HepG2 (cell line): ENCODE measurements around the gene ARHGAP45. TPM values are rescaled to one million over a fixed set of nuclear protein-coding genes. Genes with fewer than 3 reads are reported as not detected.

Experiments used
- AGO2 ChIP-seq: fragments of 200-400 bp; formaldehyde crosslinking; optimal IDR thresholded peaks from 2 replicates; pipeline ENCODE3; 2017; ENCODE audit warnings: mild to moderate bottlenecking, low read depth, low read length, moderate library complexity
- EED ChIP-seq: sonication (generic); formaldehyde crosslinking; IDR thresholded peaks from 2 replicates; pipeline ENCODE4 v1.5.0; 2020; ENCODE audit warnings: mild to moderate bottlenecking, missing genetic modification reagents
- ETV6 ChIP-seq: sonication (generic); formaldehyde crosslinking; conservative IDR thresholded peaks from 2 replicates; pipeline ENCODE4 v1.4.0; 2020; ENCODE audit warnings: missing genetic modification reagents
- IKZF1 ChIP-seq: fragments of 450-650 bp; IDR thresholded peaks from 2 replicates; pipeline ENCODE4 v1.7.1; 2016
- NCOA2 ChIP-seq: sonication (generic); formaldehyde crosslinking; IDR thresholded peaks from 2 replicates; pipeline ENCODE4 v1.8.0; 2022; ENCODE audit warnings: inconsistent platforms
- PHF5A ChIP-seq: IDR thresholded peaks from one replicate; pipeline ENCODE4 v1.6.1; 2018; ENCODE audit warnings: low read depth, missing genetic modification reagents; ENCODE audit not compliant: unreplicated experiment
- SCMH1 ChIP-seq: sonication (generic); formaldehyde crosslinking; IDR thresholded peaks from 2 replicates; pipeline ENCODE4 v1.9.0; 2021; ENCODE audit warnings: missing genetic modification reagents, mild to moderate bottlenecking, borderline replicate concordance
- SOX5 ChIP-seq: IDR thresholded peaks from 2 replicates; pipeline ENCODE4 v1.6.1; 2016; ENCODE audit warnings: borderline replicate concordance
- SSRP1 ChIP-seq: IDR thresholded peaks from 2 replicates; pipeline ENCODE4 v1.6.1; 2016; ENCODE audit warnings: control low read depth
- SYNCRIP ChIP-seq: fragments of 200-400 bp; formaldehyde crosslinking; IDR thresholded peaks from 2 replicates; pipeline ENCODE4 v1.6.1; 2018; ENCODE audit warnings: mild to moderate bottlenecking, low read depth, low read length; ENCODE audit not compliant: insufficient read depth
- TBX2 ChIP-seq: sonication (generic); formaldehyde crosslinking; IDR thresholded peaks from 2 replicates; pipeline ENCODE4 v1.5.0; 2020; ENCODE audit warnings: missing genetic modification reagents, mild to moderate bottlenecking, borderline replicate concordance
- YEATS4 ChIP-seq: sonication (generic); formaldehyde crosslinking; IDR thresholded peaks from 2 replicates; pipeline ENCODE4 v1.4.0; 2020; ENCODE audit warnings: missing genetic modification reagents, borderline replicate concordance
- ZBTB1 ChIP-seq: sonication (generic); formaldehyde crosslinking; IDR thresholded peaks from 2 replicates; pipeline ENCODE4 v1.4.0; 2020; ENCODE audit warnings: missing genetic modification reagents, borderline replicate concordance
- ZNF24 ChIP-seq: fragments of 450-650 bp; IDR thresholded peaks from 2 replicates; pipeline ENCODE4 v1.6.1; 2017; ENCODE audit warnings: antibody characterized with exemption, mild to moderate bottlenecking
- ZNF292 ChIP-seq: sonication (generic); formaldehyde crosslinking; IDR thresholded peaks from 2 replicates; pipeline ENCODE4 v1.8.1; 2022; ENCODE audit warnings: mild to moderate bottlenecking, low read depth, missing genetic modification reagents, borderline replicate concordance
- ZNF790 ChIP-seq: sonication (generic); formaldehyde crosslinking; IDR thresholded peaks from 2 replicates; pipeline ENCODE4 v1.8.0; 2022; ENCODE audit warnings: missing genetic modification reagents, mild to moderate bottlenecking, borderline replicate concordance
- ZNF850 ChIP-seq: sonication (generic); formaldehyde crosslinking; conservative IDR thresholded peaks from 2 replicates; pipeline ENCODE4 v1.9.0; 2021; ENCODE audit warnings: mild to moderate bottlenecking, missing genetic modification reagents
- ZSCAN31 ChIP-seq: sonication (generic); formaldehyde crosslinking; IDR thresholded peaks from 2 replicates; pipeline ENCODE4 v1.5.0; 2020; ENCODE audit warnings: low read depth, mild to moderate bottlenecking, missing genetic modification reagents
- polyA plus RNA-seq, 8 experiments: library from polyadenylated mRNA; depleted of rRNA in 3 of 8; stranded (reverse) in 7 of 8; unstranded in 1 of 8; fragments of >200 nt; fragmentation: Illumina TruSeq in 4 of 8; extraction: Trizol in 4 of 8; gene quantifications; 2 replicates each; pipeline versions ENCODE4 v1.2.1 to v1.2.3, GENCODE V29; 2011 to 2016; ENCODE audit warnings: low read depth in 4 of 8, missing spikeins in 1 of 8, mixed read lengths in 1 of 8; ENCODE audit not compliant: insufficient read depth in 1 of 8
- total RNA-seq, 5 experiments: library from RNA; depleted of rRNA; stranded (reverse); fragments of >200 nt; fragmentation: Illumina TruSeq; extraction: Trizol; gene quantifications; 2 replicates each; pipeline ENCODE4 v1.2.3, GENCODE V29; 2016; ENCODE audit warnings: low read depth in 1 of 5
- TF ChIP-seq, protein P1 (sequence below): sonication (generic); formaldehyde crosslinking; IDR thresholded peaks from 2 replicates; pipeline ENCODE4 v1.8.1; 2023; ENCODE audit warnings: mild to moderate bottlenecking, inconsistent platforms, moderate library complexity, missing genetic modification reagents, borderline replicate concordance
- TF ChIP-seq, protein P2 (sequence below): IDR thresholded peaks from 2 replicates; pipeline ENCODE4 v1.6.1; 2016; ENCODE audit warnings: missing compliant biosample characterization, missing genetic modification reagents, borderline replicate concordance
- TF ChIP-seq, protein P3 (sequence below): IDR thresholded peaks from 2 replicates; pipeline ENCODE4 v1.6.1; 2012; ENCODE audit warnings: low read length, improper control_type of control experiment
- TF ChIP-seq, protein P4 (sequence below): sonication (generic); formaldehyde crosslinking; IDR thresholded peaks from 2 replicates; pipeline ENCODE4 v1.5.1; 2020; ENCODE audit warnings: mild to moderate bottlenecking, moderate library complexity, missing genetic modification reagents

Gene ARHGAP45
- total and polyA plus RNA-seq, 2 of the 13 experiments (the other 11 are each of a cell fraction or from before 2014, with no cell fraction given): 0.84 to 32.0 TPM

DNA sequence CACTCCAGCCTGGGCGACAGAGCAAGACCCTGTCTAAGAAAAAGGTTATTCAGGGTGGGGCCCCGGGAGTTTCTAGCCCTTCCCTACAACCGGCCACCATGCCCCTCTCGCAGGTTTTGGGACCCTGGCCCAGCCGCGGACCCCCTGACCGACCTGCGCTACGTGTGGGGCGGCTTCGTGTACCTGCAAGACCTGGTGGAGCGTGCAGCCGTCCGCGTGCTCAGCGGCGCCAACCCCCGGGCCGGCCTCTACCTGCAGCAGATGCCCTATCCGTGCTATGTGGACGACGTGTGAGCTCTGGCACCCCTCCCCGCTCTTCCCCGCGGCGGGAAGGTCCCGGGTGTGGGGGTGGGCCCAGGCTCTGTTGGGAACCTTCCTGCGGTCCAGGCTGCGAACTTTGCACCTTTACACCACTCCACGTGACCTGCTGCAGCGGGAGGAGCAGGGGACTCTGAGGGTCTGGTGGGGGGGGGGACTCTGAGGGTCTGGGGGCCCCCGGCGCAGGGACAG is 20.8 kb upstream of the ARHGAP45 start (continued):
- TF ChIP-seq, protein P1, sequence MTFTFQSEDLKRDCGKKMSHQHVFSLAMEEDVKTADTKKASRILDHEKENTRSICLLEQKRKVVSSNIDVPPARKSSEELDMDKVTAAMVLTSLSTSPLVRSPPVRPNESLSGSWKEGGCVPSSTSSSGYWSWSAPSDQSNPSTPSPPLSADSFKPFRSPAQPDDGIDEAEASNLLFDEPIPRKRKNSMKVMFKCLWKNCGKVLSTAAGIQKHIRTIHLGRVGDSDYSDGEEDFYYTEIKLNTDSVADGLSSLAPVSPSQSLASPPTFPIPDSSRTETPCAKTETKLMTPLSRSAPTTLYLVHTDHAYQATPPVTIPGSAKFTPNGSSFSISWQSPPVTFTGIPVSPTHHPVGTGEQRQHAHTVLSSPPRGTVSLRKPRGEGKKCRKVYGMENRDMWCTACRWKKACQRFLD (CRISPR knock-in tag): no peak
- TF ChIP-seq PHF5A (CRISPR knock-in tag): no peak
- TF ChIP-seq ETV6 (CRISPR knock-in tag): no peak
- TF ChIP-seq NCOA2: no peak
- peak; percentile 40; the same call in 1 of the 2 replicates for TF ChIP-seq ZSCAN31 (CRISPR knock-in tag)
- no peak for TF ChIP-seq SCMH1 (CRISPR knock-in tag)
- TF ChIP-seq YEATS4: peak; percentile 46; the same call in 1 of the 2 replicates
- TF ChIP-seq, protein P2, sequence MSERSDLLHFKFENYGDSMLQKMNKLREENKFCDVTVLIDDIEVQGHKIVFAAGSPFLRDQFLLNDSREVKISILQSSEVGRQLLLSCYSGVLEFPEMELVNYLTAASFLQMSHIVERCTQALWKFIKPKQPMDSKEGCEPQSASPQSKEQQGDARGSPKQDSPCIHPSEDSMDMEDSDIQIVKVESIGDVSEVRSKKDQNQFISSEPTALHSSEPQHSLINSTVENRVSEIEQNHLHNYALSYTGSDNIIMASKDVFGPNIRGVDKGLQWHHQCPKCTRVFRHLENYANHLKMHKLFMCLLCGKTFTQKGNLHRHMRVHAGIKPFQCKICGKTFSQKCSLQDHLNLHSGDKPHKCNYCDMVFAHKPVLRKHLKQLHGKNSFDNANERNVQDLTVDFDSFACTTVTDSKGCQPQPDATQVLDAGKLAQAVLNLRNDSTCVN: no peak
- no peak for TF ChIP-seq SYNCRIP
- TF ChIP-seq SSRP1 (CRISPR knock-in tag): no peak
- TF ChIP-seq IKZF1: no peak
- TF ChIP-seq ZBTB1: no peak
- TF ChIP-seq ZNF850: no peak
- TF ChIP-seq ZNF292 (CRISPR knock-in tag): peak; percentile 40
- TF ChIP-seq EED (CRISPR knock-in tag): peak; percentile 52; the same call in 1 of the 2 replicates
- peak; percentile 80; the same call in 1 of the 2 replicates for TF ChIP-seq ZNF790 (CRISPR knock-in tag)
- TF ChIP-seq, protein P3, sequence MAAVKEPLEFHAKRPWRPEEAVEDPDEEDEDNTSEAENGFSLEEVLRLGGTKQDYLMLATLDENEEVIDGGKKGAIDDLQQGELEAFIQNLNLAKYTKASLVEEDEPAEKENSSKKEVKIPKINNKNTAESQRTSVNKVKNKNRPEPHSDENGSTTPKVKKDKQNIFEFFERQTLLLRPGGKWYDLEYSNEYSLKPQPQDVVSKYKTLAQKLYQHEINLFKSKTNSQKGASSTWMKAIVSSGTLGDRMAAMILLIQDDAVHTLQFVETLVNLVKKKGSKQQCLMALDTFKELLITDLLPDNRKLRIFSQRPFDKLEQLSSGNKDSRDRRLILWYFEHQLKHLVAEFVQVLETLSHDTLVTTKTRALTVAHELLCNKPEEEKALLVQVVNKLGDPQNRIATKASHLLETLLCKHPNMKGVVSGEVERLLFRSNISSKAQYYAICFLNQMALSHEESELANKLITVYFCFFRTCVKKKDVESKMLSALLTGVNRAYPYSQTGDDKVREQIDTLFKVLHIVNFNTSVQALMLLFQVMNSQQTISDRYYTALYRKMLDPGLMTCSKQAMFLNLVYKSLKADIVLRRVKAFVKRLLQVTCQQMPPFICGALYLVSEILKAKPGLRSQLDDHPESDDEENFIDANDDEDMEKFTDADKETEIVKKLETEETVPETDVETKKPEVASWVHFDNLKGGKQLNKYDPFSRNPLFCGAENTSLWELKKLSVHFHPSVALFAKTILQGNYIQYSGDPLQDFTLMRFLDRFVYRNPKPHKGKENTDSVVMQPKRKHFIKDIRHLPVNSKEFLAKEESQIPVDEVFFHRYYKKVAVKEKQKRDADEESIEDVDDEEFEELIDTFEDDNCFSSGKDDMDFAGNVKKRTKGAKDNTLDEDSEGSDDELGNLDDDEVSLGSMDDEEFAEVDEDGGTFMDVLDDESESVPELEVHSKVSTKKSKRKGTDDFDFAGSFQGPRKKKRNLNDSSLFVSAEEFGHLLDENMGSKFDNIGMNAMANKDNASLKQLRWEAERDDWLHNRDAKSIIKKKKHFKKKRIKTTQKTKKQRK: no peak
- no peak for TF ChIP-seq AGO2
- TF ChIP-seq SOX5 (CRISPR knock-in tag): no peak
- TF ChIP-seq, protein P4, sequence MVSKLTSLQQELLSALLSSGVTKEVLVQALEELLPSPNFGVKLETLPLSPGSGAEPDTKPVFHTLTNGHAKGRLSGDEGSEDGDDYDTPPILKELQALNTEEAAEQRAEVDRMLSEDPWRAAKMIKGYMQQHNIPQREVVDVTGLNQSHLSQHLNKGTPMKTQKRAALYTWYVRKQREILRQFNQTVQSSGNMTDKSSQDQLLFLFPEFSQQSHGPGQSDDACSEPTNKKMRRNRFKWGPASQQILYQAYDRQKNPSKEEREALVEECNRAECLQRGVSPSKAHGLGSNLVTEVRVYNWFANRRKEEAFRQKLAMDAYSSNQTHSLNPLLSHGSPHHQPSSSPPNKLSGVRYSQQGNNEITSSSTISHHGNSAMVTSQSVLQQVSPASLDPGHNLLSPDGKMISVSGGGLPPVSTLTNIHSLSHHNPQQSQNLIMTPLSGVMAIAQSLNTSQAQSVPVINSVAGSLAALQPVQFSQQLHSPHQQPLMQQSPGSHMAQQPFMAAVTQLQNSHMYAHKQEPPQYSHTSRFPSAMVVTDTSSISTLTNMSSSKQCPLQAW (CRISPR knock-in tag): peak; percentile 80
- no peak for TF ChIP-seq ZNF24
- TF ChIP-seq TBX2 (CRISPR knock-in tag): peak; percentile 86
